Measurements from ENCODE around the gene GH1. TPM values are rescaled to one million over a fixed set of nuclear protein-coding genes. Genes with fewer than 3 reads are reported as not detected.
"Not testable (repeated sequence)": the region's sequence is repeated elsewhere in the genome, so short reads cannot be mapped to it uniquely, and the experiment has no call there.

Gene GH1
- total and polyA plus RNA-seq, 9 of the 15 experiments (the other 6 are each of a cell fraction or from before 2014, with no cell fraction given), result not detected

- CTCF ChIA-PET (ENCODE audit: low intra/inter-chr PET ratio), result not testable (repeated sequence)
Observed at GRCh38 chr17:63917206-63917605, 1.4 kb downstream of the GH1 start.

DNA sequence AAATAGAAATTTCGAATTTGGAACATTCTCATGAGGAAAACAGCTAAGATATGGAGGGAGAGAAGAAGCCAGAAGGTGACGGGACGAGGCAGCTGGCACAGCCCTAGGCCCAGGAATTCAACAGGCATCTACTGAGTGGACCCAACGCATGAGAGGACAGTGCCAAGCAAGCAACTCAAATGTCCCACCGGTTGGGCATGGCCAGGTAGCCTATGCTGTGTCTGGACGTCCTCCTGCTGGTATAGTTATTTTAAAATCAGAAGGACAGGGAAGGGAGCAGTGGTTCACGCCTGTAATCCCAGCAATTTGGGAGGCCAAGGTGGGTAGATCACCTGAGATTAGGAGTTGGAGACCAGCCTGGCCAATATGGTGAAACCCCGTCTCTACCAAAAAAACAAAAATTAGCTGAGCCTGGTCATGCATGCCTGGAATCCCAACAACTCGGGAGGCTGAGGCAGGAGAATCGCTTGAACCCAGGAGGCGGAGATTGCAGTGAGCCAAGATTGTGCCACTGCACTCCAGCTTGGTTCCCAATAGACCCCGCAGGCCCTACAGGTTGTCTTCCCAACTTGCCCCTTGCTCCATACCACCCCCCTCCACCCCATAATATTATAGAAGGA lies 2.0 kb downstream of the GH1 start:
- no peaks in the 10 kb centered on the region for H3K9me1 ChIP-seq (ENCODE audit: control insufficient read depth, insufficient read depth, low read length)
- no TSS peak for BruUV-seq (replicated peaks)
- in situ Hi-C loops (cut with MboI) (loop anchor here (10.0 kb wide), 2 partner anchors 108 to 368 kb away; partner anchors contain the start of gene ICAM2), intact Hi-C loops (cut with micrococcal nuclease) (loop anchor here (5.0 to 10.0 kb wide), 2 partner anchors 216 to 368 kb away; partner anchors contain the start of gene ERN1)
- ChIA-PET POLR2A (no interaction called here), CTCF (ENCODE audit: low intra/inter-chr PET ratio) (no interaction called here)
- no peaks in the 10 kb centered on the region for H3K79me2 ChIP-seq (ENCODE audit: control insufficient read depth, insufficient read depth, low read length)
- H3K9ac ChIP-seq (ENCODE audit: insufficient read depth in 1 of 2, low read depth in 2 of 2, low read length in 2 of 2), result no peak overlapping the region
- no peak for DNase-seq (ENCODE audit: extremely low read depth in 1 of 4, low spot score in 3 of 4)
- no peaks in the 10 kb centered on the region for H3K9me3 ChIP-seq (replicated peaks; ENCODE audit: control insufficient read depth, insufficient read depth, low read depth, low read length)
- no peak overlapping the region for H3K4me2 ChIP-seq (ENCODE audit: insufficient read depth, low read length)
- H3K27ac ChIP-seq (ENCODE audit: extremely low read depth, low read depth, low read length), result no peak overlapping the region
- no peaks in the 10 kb centered on the region; a peak in 1 of 5 replicates for H3K4me1 ChIP-seq (replicated peaks in 1 of 2; ENCODE audit: control insufficient read depth in 2 of 2, insufficient read depth in 2 of 2, low read length in 2 of 2)
- no peak overlapping the region for H2AFZ ChIP-seq (ENCODE audit: low read depth, low read length)
- H3K27me3 ChIP-seq (ENCODE audit: control insufficient read depth in 2 of 2, insufficient read depth in 2 of 2, low read length in 2 of 2), result peaks cover 3 to 34% of the 10 kb centered on the region in 2 experiments; a peak in 4 of 5 replicates
- H3K36me3 ChIP-seq (ENCODE audit: control insufficient read depth, insufficient read depth, low read length), result no peaks in the 10 kb centered on the region
- no peak for FAIRE-seq
- 4% methylated on average over 11 of the region's 12 CpGs for WGBS (ENCODE audit: insufficient coverage, low coverage, missing lambda C conversion rate)
- no peaks in the 10 kb centered on the region for H4K20me1 ChIP-seq (replicated peaks; ENCODE audit: control insufficient read depth, insufficient read depth, low read length)
- no peak overlapping the region for H3K4me3 ChIP-seq
- no peak for ATAC-seq
- TF ChIP-seq TGIF2 (CRISPR knock-in tag; IDR thresholded peaks at IDR 0.05) (no peak), FOXJ3 (CRISPR knock-in tag; IDR thresholded peaks at IDR 0.05) (no peak), RAD51 (IDR thresholded peaks at IDR 0.05; ENCODE audit: borderline replicate concordance, low read depth) (no peak), TCF7 (IDR thresholded peaks at IDR 0.05; ENCODE audit: borderline replicate concordance) (no peak), TCF3 (CRISPR knock-in tag; IDR thresholded peaks at IDR 0.05) (no peak), RBBP5 (IDR thresholded peaks at IDR 0.05; ENCODE audit: borderline replicate concordance, insufficient read depth, low read length, poor library complexity, severe bottlenecking) (peak; percentile 47), RNF219 (CRISPR knock-in tag; IDR thresholded peaks at IDR 0.05) (no peak), MAFF (IDR thresholded peaks at IDR 0.05; ENCODE audit: low read length) (no peak), BRCA1 (IDR thresholded peaks at IDR 0.05) (peak; percentile 100), BRCA1 (CRISPR knock-in tag; IDR thresholded peaks at IDR 0.05) (no peak)
- TF ChIP-seq, protein P1, sequence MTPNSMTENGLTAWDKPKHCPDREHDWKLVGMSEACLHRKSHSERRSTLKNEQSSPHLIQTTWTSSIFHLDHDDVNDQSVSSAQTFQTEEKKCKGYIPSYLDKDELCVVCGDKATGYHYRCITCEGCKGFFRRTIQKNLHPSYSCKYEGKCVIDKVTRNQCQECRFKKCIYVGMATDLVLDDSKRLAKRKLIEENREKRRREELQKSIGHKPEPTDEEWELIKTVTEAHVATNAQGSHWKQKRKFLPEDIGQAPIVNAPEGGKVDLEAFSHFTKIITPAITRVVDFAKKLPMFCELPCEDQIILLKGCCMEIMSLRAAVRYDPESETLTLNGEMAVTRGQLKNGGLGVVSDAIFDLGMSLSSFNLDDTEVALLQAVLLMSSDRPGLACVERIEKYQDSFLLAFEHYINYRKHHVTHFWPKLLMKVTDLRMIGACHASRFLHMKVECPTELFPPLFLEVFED (CRISPR knock-in tag; conservative IDR thresholded peaks at IDR 0.05), result no peak

More at GRCh38 chr17:63917206-63917605, 1.4 kb downstream of the GH1 start:
- 16% methylated on average over 5 of the region's 11 CpGs for WGBS (ENCODE audit: insufficient coverage, low coverage, missing lambda C conversion rate)
- FAIRE-seq; H3K9me1 ChIP-seq (ENCODE audit: control insufficient read depth, insufficient read depth, low read length); ATAC-seq; H3K9ac ChIP-seq (ENCODE audit: insufficient read depth in 1 of 2, low read depth in 2 of 2, low read length in 2 of 2); DNase-seq (ENCODE audit: extremely low read depth in 1 of 4, low spot score in 3 of 4); BruUV-seq (replicated peaks); POLR2A ChIA-PET; H2AFZ ChIP-seq (ENCODE audit: low read depth, low read length); H3K36me3 ChIP-seq (ENCODE audit: control insufficient read depth, insufficient read depth, low read length); H3K9me3 ChIP-seq (replicated peaks; ENCODE audit: control insufficient read depth, insufficient read depth, low read depth, low read length); H3K27ac ChIP-seq (ENCODE audit: extremely low read depth, low read depth, low read length); H3K4me1 ChIP-seq (replicated peaks in 1 of 2; ENCODE audit: control insufficient read depth in 2 of 2, insufficient read depth in 2 of 2, low read length in 2 of 2); H3K4me2 ChIP-seq (ENCODE audit: insufficient read depth, low read length); H3K4me3 ChIP-seq; H3K79me2 ChIP-seq (ENCODE audit: control insufficient read depth, insufficient read depth, low read length); H4K20me1 ChIP-seq (replicated peaks; ENCODE audit: control insufficient read depth, insufficient read depth, low read length): not testable (repeated sequence)
- peaks cover 3 to 34% of the 10 kb centered on the region in 2 experiments; a peak in 4 of 5 replicates for H3K27me3 ChIP-seq (ENCODE audit: control insufficient read depth in 2 of 2, insufficient read depth in 2 of 2, low read length in 2 of 2)
- in situ Hi-C loops (cut with MboI) (loop anchor here (10.0 kb wide), 2 partner anchors 108 to 368 kb away; partner anchors contain the start of gene ICAM2), intact Hi-C loops (cut with micrococcal nuclease) (loop anchor here (5.0 to 10.0 kb wide), 2 partner anchors 215 to 368 kb away; partner anchors contain the start of gene ERN1)

All from K562 (cell line).